SK-N-MC (cell line): ENCODE measurements around the gene ACTA2.

Experiments used
- EZH2 ChIP-seq: fragments of 200-600 bp; sonication (generic); IDR thresholded peaks from one replicate; pipeline ENCODE4 v1.6.1; 2017; ENCODE audit warnings: antibody characterized with exemption
- POLR2AphosphoS5 ChIP-seq: IDR thresholded peaks from 2 replicates; pipeline ENCODE4 v1.6.1; 2012; ENCODE audit warnings: mild to moderate bottlenecking, low read depth, low read length, borderline replicate concordance

- TF ChIP-seq EZH2 (no peak), POLR2AphosphoS5 (no peak)
Measured at GRCh38 chr10:88968391-88968790, 15.8 kb upstream of the ACTA2 start.
